ENCODE data around the gene ARAP1. TPM values are rescaled to one million over a fixed set of nuclear protein-coding genes. Genes with fewer than 3 reads are reported as not detected.

ARAP1 gene
- polyA plus RNA-seq, 1 donor from 2014 or later: 3.5 TPM

- TF ChIP-seq MXI1 (conservative IDR thresholded peaks at IDR 0.05; ENCODE audit: poor library complexity, severe bottlenecking): no peak
- H3K79me2 ChIP-seq (replicated peaks; ENCODE audit: insufficient read depth, low read length): no peaks in the 10 kb centered on the region
- H3K9ac ChIP-seq (ENCODE audit: low read length): no peak overlapping the region
- H3K4me3 ChIP-seq (ENCODE audit: low read length): no peak overlapping the region
- H3K4me2 ChIP-seq (ENCODE audit: low read length): no peak overlapping the region
- no peaks in the 10 kb centered on the region for H3K9me2 ChIP-seq (ENCODE audit: insufficient read depth, low read length)
- no peaks in the 10 kb centered on the region for H3K36me3 ChIP-seq (ENCODE audit: insufficient read depth, low read length)
- H3K27me3 ChIP-seq (ENCODE audit: insufficient read depth, low read depth, low read length): no peaks in the 10 kb centered on the region
- no peaks in the 10 kb centered on the region for H3K9me3 ChIP-seq (ENCODE audit: low read length)
- H3K27ac ChIP-seq (ENCODE audit: low read length): no peak overlapping the region
- H2AFZ ChIP-seq (ENCODE audit: low read depth, low read length): no peak overlapping the region
- no peaks in the 10 kb centered on the region for H4K20me1 ChIP-seq (ENCODE audit: insufficient read depth)
- H3F3A ChIP-seq (ENCODE audit: insufficient read depth, low read length, poor library complexity, severe bottlenecking): no peaks in the 10 kb centered on the region
Measured at GRCh38 chr11:72712168-72712751, 39.9 kb downstream of the ARAP1 start.

- Histone ChIP-seq H3K9me2 (ENCODE audit: insufficient read depth, low read length) (no peaks in the 10 kb centered on the region), H3K9ac (ENCODE audit: low read length) (no peak overlapping the region), H3F3A (ENCODE audit: insufficient read depth, low read length, poor library complexity, severe bottlenecking) (no peaks in the 10 kb centered on the region), H3K4me2 (ENCODE audit: low read length) (no peak overlapping the region), H3K36me3 (ENCODE audit: insufficient read depth, low read length) (no peaks in the 10 kb centered on the region), H4K20me1 (ENCODE audit: insufficient read depth) (no peaks in the 10 kb centered on the region), H3K27ac (ENCODE audit: low read length) (no peak overlapping the region), H3K9me3 (ENCODE audit: low read length) (no peaks in the 10 kb centered on the region), H3K27me3 (ENCODE audit: insufficient read depth, low read depth, low read length) (no peaks in the 10 kb centered on the region), H3K4me3 (ENCODE audit: low read length) (no peak overlapping the region), H2AFZ (ENCODE audit: low read depth, low read length) (no peak overlapping the region), H3K79me2 (replicated peaks; ENCODE audit: insufficient read depth, low read length) (no peaks in the 10 kb centered on the region)
- TF ChIP-seq REST (IDR thresholded peaks at IDR 0.05; ENCODE audit: borderline replicate concordance) (no peak), TAF1 (IDR thresholded peaks at IDR 0.05; ENCODE audit: low read depth) (no peak), SMC3 (conservative IDR thresholded peaks at IDR 0.05; ENCODE audit: poor library complexity) (no peak), CTCF (IDR thresholded peaks at IDR 0.05; ENCODE audit: poor library complexity, severe bottlenecking) (no peak), EP300 (conservative IDR thresholded peaks at IDR 0.05; ENCODE audit: poor library complexity, severe bottlenecking) (no peak), MXI1 (conservative IDR thresholded peaks at IDR 0.05; ENCODE audit: poor library complexity, severe bottlenecking) (no peak), RAD21 (conservative IDR thresholded peaks at IDR 0.05) (no peak), EZH2 (IDR thresholded peaks at IDR 0.05; ENCODE audit: borderline replicate concordance, insufficient read depth, low read length, poor library complexity, severe bottlenecking) (no peak), POLR2AphosphoS5 (IDR thresholded peaks at IDR 0.05) (no peak)
Measured at GRCh38 chr11:72711141-72711540, 41.1 kb downstream of the ARAP1 start.

All from neural cell (in vitro differentiated cells).